Measurements from ENCODE around the gene CORT. TPM values are rescaled to one million over a fixed set of nuclear protein-coding genes. Genes with fewer than 3 reads are reported as not detected.
"Not testable (repeated sequence)": the region's sequence is repeated elsewhere in the genome, so short reads cannot be mapped to it uniquely, and the experiment has no call there.

The CORT gene
- total and polyA plus RNA-seq, 9 donors, result 0.11 to 0.51 (median 0.42) TPM; not detected in 4

DNA sequence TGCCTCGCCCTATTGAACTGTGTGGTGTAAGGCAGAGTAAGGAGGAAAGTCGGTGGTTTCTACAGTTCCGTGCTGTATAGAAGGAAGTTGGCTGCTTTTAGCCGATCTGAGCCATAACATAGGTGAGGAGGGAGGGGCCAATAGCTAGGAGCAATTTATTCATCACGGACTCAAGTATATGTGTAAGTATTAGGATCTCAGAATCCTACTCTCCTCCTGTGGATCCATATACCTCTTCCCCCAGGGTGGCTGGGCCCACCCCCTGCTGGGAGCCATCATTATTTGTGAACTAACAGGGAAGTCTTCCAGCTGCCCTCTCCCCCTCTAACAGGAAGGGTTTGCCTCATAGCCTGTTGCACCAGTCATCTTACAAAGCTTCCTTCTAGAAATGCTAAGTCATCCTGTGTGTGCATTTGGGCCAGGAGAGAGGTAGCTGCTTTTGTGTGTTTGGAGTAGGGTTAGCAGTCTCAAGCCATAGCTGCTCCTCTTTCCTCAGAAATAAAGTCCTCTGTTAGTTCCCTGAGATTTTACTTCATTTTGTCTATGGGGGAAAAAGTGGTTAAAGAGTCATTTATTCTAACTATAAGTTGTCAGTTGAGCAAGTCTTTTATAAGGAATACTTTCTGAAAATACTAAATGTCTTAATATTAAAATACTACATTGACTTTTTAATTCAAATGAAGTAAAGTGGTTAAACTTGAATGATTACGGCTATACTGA is 34.5 kb upstream of the CORT start:
- intact Hi-C loops (cut with DNase I), result no loop called here
- Histone ChIP-seq H3K9me3 (no peaks in the 10 kb centered on the region), H3K27me3 (no peaks in the 10 kb centered on the region), H3K27ac (no peak overlapping the region), H3K4me3 (no peak overlapping the region), H3K36me3 (no peaks in the 10 kb centered on the region), H3K4me1 (ENCODE audit: insufficient read depth) (no peaks in the 10 kb centered on the region)
- TF ChIP-seq, protein P1, sequence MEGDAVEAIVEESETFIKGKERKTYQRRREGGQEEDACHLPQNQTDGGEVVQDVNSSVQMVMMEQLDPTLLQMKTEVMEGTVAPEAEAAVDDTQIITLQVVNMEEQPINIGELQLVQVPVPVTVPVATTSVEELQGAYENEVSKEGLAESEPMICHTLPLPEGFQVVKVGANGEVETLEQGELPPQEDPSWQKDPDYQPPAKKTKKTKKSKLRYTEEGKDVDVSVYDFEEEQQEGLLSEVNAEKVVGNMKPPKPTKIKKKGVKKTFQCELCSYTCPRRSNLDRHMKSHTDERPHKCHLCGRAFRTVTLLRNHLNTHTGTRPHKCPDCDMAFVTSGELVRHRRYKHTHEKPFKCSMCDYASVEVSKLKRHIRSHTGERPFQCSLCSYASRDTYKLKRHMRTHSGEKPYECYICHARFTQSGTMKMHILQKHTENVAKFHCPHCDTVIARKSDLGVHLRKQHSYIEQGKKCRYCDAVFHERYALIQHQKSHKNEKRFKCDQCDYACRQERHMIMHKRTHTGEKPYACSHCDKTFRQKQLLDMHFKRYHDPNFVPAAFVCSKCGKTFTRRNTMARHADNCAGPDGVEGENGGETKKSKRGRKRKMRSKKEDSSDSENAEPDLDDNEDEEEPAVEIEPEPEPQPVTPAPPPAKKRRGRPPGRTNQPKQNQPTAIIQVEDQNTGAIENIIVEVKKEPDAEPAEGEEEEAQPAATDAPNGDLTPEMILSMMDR (IDR thresholded peaks at IDR 0.05), result no peak
- no peak for TF ChIP-seq POLR2A (IDR thresholded peaks at IDR 0.05)
- no peak for TF ChIP-seq EP300 (IDR thresholded peaks at IDR 0.05)
- DNase-seq, result no peak
- 82 to 86% (median 84%) methylated on average over 6 of the region's 6 CpGs for WGBS, 3 donors

DNA sequence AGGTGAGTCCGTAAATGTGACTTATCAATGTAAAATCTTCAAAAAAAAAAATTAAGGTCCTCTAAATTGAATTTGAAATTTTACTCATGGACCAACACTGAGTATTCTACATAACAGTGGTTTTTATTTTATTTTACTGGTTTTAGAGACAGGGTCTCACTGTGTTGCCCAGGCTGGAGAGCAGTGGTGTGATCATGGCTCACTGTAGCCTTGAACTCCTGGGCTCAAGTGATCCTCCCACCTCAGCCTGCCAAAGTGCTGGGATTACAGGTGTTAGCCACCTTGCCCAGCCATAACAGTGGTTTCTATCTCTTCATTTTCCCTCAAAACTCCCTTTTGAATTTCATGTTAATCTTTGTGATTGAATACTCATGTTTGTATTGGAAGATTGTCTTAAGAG is 33.9 kb upstream of the CORT start:
- H3K36me3 ChIP-seq, result not testable (repeated sequence)

DNA sequence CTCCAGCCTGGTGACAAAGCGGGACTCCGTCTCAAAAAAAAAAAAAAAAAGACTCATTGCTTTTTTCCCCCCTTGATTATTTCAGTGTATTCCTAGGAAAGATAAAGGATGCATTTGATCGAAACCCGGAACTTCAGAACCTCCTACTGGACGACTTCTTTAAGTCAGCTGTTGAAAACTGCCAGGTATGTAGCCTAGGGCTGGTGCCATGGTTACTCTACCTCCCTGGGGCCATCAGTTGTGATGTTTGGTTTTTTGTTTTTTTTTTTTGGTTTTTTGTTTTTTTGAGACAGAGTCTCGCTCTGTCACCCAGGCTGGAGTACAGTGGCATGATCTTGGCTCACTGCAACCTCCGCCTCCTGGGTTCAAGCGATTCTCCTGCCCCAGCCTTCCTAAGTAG is 31.1 kb upstream of the CORT start:
- whole genome bisulfite sequencing, 3 donors, result 88 to 91% (median 89%) methylated on average over 8 of the region's 8 CpGs
- H3K9me3 ChIP-seq; H3K36me3 ChIP-seq; H3K27ac ChIP-seq; H3K27me3 ChIP-seq; intact Hi-C loops (cut with DNase I); DNase-seq; H3K4me1 ChIP-seq (ENCODE audit: insufficient read depth); H3K4me3 ChIP-seq: not testable (repeated sequence)

More for the DNA sequence above, 33.9 kb upstream of the CORT start:
- H3K27me3 ChIP-seq; H3K4me1 ChIP-seq (ENCODE audit: insufficient read depth); H3K4me3 ChIP-seq; DNase-seq; H3K27ac ChIP-seq; intact Hi-C loops (cut with DNase I); H3K9me3 ChIP-seq: not testable (repeated sequence)
- 97 to 99% (median 98%) methylated on average over 1 of the region's 1 CpG for WGBS, 3 donors

DNA sequence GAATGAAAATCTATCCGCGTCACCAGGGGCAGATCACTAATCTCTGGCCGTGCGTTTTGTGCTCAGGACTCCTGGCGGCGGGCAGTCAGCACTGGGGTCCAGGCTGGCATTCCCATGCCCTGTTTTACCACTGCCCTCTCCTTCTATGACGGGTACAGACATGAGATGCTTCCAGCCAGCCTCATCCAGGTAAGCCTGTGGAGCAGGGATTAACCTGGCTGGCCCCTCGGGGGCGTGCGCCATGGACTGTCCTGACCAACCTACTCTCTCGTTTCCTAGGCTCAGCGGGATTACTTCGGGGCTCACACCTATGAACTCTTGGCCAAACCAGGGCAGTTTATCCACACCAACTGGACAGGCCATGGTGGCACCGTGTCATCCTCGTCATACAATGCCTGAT is 30.5 kb upstream of the CORT start:
- Histone ChIP-seq H3K27me3 (no peaks in the 10 kb centered on the region), H3K36me3 (no peaks in the 10 kb centered on the region), H3K9me3 (no peaks in the 10 kb centered on the region), H3K4me3 (no peak overlapping the region), H3K4me1 (ENCODE audit: insufficient read depth) (no peaks in the 10 kb centered on the region), H3K27ac (no peak overlapping the region)
- intact Hi-C loops (cut with DNase I), result no loop called here
- WGBS, 3 donors, result 82 to 87% (median 84%) methylated on average over 15 of the region's 15 CpGs
- TF ChIP-seq, protein P1 (IDR thresholded peaks at IDR 0.05), result no peak
- TF ChIP-seq POLR2A (IDR thresholded peaks at IDR 0.05), result no peak
- no peak for TF ChIP-seq EP300 (IDR thresholded peaks at IDR 0.05)
- DNase-seq, result no peak

DNA sequence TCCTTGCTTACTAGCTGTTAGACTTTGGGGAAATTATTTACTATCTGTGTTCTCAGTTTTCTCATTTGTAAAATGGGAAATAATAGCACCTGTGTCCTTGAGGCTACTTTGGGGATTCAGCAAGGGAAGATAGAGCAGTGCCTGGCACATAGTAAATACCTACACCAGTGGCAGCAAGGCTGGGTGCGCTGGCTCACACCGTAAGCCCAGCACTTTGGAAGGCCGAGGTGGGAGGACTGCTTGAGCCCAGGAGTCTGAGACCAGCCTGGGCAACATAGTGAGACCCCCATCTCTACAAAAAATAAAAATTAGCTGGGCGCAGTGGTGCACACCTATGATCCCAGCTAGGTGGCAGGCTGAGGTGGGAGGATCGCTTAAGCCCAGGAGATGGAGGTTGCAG is 28.2 kb upstream of the CORT start:
- no peak for DNase-seq
- Histone ChIP-seq H3K27ac (no peak overlapping the region), H3K4me1 (ENCODE audit: insufficient read depth) (no peaks in the 10 kb centered on the region), H3K27me3 (no peaks in the 10 kb centered on the region), H3K36me3 (no peaks in the 10 kb centered on the region), H3K4me3 (no peak overlapping the region), H3K9me3 (no peaks in the 10 kb centered on the region)
- WGBS, 3 donors, result 94 to 95% (median 95%) methylated on average over 5 of the region's 5 CpGs
- TF ChIP-seq POLR2A (IDR thresholded peaks at IDR 0.05) (no peak), EP300 (IDR thresholded peaks at IDR 0.05) (no peak)
- TF ChIP-seq, protein P1 (IDR thresholded peaks at IDR 0.05), result no peak
- intact Hi-C loops (cut with DNase I), result loop anchor here in 1 of 4 donors (10.0 kb wide), 1 partner anchor 547 kb away; no protein-coding TSS in a partner anchor
